Activated naive CD4-positive, alpha-beta T cell treated with anti-CD3 and anti-CD28 coated beads, Interleukin-2, amount 50 U/mL, for 16 hours (primary cell): ENCODE data around the gene MVB12A.

Experiments used
- DNase-seq: peaks from one replicate; pipeline ENCODE4 v3.0.0-alpha.2; 2020

Gene MVB12A

GRCh38 chr19:17405250-17406045 lies 14.4 kb upstream of the MVB12A start, which contains the start of gene BST2:
TSS of gene BST2 (minus strand) at chr19:17405630. CDS start at chr19:17405575, 55 bp downstream.
- peak; percentile 38 for DNase-seq

DNA sequence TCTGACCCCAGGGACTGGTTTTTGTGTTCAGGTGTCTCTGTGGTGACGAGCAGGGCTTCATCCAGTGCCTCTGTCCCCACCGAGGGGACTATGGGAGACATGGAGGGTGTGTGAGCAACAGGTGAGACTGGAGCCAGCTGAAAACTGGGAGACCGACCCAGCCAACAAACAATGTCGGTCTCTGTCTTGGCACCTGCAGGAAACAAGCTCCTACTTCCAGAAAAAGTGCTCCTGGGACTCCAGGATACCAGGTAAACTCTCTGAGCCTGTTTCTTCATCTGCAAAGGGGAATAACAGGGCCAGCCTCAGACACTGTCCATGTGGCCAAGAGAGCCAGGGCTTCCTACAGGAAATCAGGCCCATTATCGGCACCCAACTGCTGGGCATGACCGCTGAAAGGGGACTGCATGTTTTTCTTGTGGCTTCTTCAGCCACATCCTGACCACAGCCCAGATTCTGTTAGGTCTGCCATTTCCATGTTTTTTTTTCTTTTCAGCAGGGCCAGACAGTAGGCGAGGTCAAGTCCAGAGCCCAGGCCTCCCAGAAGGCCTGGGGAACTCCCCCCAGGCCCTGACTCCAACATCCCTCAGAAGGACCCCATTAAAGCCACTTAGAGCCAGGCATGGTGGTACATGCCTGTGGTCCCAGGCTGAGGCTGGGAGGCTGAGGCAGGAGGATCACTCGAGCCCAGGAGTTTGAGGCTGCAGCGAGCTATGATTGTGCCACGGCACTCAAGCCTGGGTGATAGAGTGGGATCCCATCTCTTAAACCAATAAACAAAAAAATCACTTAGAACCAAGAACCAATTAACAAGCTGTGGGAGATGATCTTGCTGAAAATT lies 13.6 kb upstream of the MVB12A start:
- DNase-seq: no peak

DNA sequence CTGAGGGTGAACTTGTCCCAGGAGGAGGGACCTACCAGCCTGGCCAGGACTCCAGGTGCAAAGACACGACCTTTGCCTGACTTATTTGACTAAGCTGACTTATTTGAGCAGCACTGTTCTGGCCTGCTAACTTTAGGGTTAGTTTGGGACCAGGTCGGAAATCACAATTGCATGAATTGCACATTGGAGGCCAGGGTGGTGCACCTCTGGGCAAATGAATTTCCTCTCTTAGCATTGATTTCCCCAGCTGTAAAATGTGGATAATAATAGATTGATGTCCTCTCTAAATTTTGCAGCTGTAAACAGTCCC lies 13.0 kb upstream of the MVB12A start:
- no peak for DNase-seq

DNA sequence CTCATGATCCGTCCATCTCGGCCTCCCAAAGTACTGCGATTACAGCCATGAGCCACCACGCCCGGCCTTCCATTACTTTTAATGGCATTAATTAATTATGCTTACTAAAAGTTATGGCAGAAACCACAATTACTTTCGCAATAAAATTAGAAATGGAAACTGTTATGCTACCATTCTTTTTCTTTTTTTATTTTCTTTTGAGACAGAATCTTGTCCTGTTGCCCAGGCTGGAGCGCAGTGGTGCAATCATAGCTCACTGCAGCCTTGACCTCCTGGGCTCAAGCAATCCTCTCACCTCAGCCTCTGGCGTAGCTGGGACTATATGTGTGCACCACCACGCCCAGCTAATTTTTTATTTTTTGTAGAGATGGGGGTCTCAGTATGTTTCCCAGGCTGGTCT lies 9.9 kb upstream of the MVB12A start:
- no peak for DNase-seq

- no peak for DNase-seq
Measured at GRCh38 chr19:17411801-17412200, 8.0 kb upstream of the MVB12A start.

GRCh38 chr19:17414097-17414496 lies 5.8 kb upstream of the MVB12A start:
- no peak for DNase-seq

DNA sequence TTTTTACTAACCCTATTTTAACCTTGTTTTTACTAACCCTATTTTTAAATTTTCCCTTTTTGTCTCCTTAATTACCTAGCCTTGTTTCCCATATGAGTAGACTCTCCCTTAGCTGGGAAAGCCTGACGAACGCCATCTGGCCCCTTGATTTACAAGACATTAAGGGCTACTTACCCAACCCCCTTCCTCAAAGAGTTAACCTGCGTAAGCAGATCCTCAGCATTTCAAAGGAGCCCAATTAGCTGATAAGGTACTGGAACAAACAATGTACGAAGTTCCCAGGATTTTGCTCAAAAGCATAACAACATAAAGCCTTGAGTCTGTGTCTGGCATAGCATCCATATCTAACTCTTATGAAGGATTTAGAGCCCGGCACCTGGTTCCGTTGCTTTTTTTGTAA lies 4.7 kb upstream of the MVB12A start:
- no peak for DNase-seq

GRCh38 chr19:17418710-17419109 lies 1.1 kb upstream of the MVB12A start:
- DNase-seq: no peak

DNA sequence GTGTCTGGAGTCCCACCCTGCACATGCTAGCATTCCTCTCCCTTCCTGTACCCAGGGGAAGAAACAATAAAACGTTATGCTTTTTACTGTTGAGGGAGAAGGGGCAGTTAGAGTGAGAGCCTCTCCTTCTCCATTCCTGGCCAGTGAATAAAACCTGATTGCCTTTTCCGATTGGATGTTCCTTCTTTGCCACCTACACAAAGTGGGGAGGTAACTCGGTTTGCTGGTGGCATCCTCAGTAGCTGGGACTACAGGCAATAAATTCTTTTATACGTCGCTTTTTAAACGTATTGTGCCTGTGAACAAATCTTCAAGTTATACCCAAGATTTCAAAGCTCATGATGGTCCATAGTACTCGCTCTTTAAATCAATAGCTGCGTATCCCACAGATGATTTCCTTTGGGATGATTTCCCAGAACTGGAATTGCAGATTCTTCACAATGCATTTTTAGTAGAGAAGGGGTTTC lies 660 bp upstream of the MVB12A start:
- DNase-seq: no peak

GRCh38 chr19:17420475-17420924 lies 653 bp downstream of the MVB12A start:
- DNase-seq: no peak

GRCh38 chr19:17421942-17422341 lies 2.1 kb downstream of the MVB12A start:
- no peak for DNase-seq

- DNase-seq: no peak
Measured at GRCh38 chr19:17423429-17424208, 3.8 kb downstream of the MVB12A start.

DNA sequence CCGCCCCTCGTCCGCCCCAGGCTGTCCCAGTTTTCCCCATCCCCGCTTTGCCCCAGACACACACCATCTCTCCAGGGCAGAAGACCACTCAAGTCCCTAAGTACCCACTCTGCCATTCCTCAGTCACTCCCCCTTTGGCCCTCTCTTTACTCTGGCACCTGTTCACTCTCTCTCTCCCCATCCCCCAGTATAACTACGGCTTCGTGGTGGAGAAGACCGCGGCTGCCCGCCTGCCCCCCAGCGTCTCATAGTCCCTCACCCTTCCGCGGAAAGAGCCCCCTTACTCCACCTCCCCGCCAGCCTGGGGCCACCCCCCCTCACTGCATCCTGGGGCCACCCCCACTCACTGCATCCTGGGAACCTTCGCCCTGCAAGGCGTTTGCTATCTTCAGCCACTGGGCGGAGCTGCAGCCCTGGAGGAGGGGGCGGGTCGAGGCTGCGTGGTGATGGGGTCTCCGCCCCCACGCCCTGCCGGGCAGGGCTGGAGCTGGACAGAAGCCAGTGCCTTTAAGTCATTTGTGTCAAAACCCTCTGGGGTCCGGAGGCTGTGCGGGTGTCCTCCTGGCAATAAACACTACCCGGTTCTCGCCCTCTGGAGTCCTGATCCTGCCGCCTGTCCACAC lies 5.0 kb downstream of the MVB12A start:
- no peak for DNase-seq

- no peak for DNase-seq
Measured at GRCh38 chr19:17429641-17430113, 9.8 kb downstream of the MVB12A start.

GRCh38 chr19:17431417-17431816 lies 11.6 kb downstream of the MVB12A start:
- no peak for DNase-seq

GRCh38 chr19:17435218-17435617 lies 15.4 kb downstream of the MVB12A start:
- no peak for DNase-seq

DNA sequence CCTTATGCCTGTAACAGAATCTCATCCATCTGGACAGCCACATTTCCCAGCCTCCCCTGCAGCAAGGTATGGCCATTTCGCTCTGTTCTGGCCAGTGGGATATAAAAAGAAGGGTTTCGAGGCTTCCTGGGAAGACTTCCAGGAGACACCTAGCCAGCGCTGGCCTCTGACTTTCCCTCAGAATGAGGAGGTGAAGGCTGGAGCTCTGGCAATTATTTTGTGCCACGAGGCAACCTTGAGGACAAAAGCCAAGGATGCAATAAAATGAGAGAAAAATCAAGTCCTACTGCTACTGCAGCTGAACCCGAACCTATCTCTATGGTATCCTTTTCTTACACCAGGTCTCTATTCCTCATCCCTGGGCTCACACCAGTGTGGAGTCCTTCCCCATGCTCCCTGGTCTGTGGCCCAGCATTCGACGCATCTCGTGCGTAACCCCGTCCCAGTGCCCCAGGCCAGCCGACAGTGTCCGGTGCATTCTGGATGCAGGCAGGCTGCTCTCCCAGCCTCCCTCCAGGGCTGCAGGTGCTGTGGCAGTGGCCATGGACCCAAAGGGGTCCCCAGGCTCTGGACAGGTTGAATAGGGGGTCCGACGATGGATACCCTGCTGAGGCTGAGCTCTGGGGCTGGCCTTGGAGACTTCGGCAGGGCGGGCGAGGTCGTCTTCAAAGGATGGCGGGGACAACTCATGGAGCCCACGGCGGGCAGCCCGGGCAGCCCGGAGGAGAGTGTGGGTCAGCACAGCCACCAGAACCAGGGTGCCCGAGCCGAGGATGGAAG lies 16.4 kb downstream of the MVB12A start:
- no peak for DNase-seq

- no peak for DNase-seq
Measured at GRCh38 chr19:17436874-17437267, 17.0 kb downstream of the MVB12A start.

DNA sequence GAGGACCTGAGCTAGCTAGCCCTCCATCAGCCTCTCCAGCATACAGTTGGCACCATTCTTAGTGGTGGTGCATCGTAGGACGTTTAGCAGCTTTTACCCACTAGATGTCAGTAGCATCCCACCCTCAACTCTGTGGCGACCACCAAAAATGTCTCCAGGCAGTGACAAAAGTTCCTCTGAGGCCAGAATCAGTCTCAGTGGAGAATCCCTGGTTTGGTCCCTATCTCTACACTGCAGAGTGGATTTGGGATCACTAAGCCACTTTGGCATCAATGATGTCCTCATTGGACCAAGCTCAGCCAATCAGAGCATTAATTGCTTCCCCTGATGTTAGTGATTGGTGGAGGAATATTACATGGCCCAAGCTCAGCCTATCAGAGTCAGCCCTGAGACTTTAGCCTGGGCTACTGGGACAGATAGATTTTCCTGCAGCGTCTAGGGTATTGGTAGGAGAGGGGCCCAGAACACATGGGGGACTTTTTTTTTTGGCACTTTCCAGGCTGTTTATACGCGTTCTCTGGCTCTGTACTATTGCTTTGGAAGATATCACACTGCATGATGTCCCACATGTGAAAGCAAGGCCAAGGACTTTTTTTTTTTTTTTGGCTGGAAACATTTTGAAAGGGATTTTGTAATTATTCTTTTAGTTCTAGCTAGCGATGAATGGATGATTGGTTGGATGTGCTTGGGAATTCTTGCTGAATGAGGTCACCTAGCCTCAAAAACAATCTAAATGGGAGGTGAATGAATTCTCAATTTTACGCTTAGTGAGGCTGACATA lies 21.6 kb downstream of the MVB12A start:
- DNase-seq: no peak

DNA sequence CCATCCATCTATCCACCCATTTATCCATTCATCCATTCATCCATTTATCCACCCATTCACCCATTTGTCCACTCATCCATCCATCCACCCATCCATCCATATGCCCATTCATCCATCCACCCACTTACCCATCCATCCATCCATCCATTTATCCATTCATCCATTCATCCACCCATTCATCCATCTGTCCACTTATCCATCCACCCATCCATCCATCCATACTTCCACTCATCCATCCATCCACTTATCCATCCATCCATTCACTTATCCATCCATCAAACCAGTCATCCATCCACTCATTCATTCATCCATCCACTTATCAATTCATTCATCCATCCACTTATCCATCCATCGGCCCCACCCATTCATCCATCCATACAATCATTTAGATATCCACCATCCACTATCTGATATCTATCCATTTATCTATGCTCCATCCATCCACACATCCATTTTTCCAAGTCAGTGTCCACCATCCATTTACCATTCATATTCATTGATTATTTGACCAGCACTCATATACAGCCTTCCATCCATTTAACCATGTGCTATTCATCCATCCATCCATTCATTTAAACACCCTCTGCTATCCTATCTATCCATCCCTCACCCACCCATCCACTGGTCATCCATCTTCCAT lies 25.8 kb downstream of the MVB12A start:
- no peak for DNase-seq
